K562 (cell line): ENCODE measurements around the gene SMIM41. TPM values are rescaled to one million over a fixed set of nuclear protein-coding genes. Genes with fewer than 3 reads are reported as not detected.

Source experiments
- ATAC-seq: fragments of 200-7000 bp; cut with Tn5 transposase; 3 replicates; pipeline ENCODE4 v1.9.1; 2020; ENCODE audit warnings: moderate library complexity
- BruUV-seq: library from RNA; stranded (reverse); fragments of 400-500 nt; replicated peaks from 2 replicates; lab custom pipeline; 2021; lab: Mats Ljungman, UMichigan
- CTCF ChIA-PET: fragments of 300-600 bp; formaldehyde crosslinking; extraction: SDS; loops from one replicate; lab custom pipeline; 2021; ENCODE audit warnings: low intra/inter-chr PET ratio; lab: Yijun Ruan, JAX
- POLR2A ChIA-PET: fragments of 300-600, 350-650 bp; sonication (Branson Sonifier 250); formaldehyde crosslinking; extraction: SDS; loops from one replicate; lab custom pipeline; 2021; ENCODE audit warnings: antibody characterized with exemption, inconsistent platforms; lab: Yijun Ruan, JAX
- DNase-seq, 4 experiments: peaks; one replicate each; pipeline versions ENCODE4 v3.0.0 to v3.0.0-alpha.2; 2011 to 2018; ENCODE audit warnings: low spot score in 3 of 4, mixed read lengths in 3 of 4; ENCODE audit errors: extremely low read depth in 1 of 4
- FAIRE-seq: peaks from 2 replicates; lab custom pipeline; 2011; peaks lifted over from hg19 to GRCh38; lab: Jason Lieb, UNC
- H2AFZ ChIP-seq: 2 replicates; pipeline ENCODE4 v1.6.0; 2011; ENCODE audit warnings: low read depth, low read length, control low read depth, inconsistent platforms
- H3K27ac ChIP-seq: fragments of 200-600 bp; 3 replicates; pipeline ENCODE4 v1.8.0; 2011; ENCODE audit warnings: low read depth, mild to moderate bottlenecking, control low read depth, inconsistent platforms, low read length, moderate library complexity, mixed read lengths; ENCODE audit errors: extremely low read depth
- H3K27me3 ChIP-seq, 2 experiments: fragments of 300-600 bp in 1 of 2; 2 replicates in 1 of 2; 3 replicates in 1 of 2; pipeline versions ENCODE4 v1.6.0 to v1.8.0; 2011; ENCODE audit warnings: inconsistent platforms in 2 of 2, low read length in 2 of 2, mild to moderate bottlenecking in 1 of 2, mixed read lengths in 1 of 2, moderate library complexity in 1 of 2; ENCODE audit not compliant: control insufficient read depth in 2 of 2, insufficient read depth in 2 of 2
- H3K36me3 ChIP-seq: fragments of 300-600 bp; 3 replicates; pipeline ENCODE4 v1.8.0; 2011; ENCODE audit warnings: mild to moderate bottlenecking, low read length, inconsistent platforms; ENCODE audit not compliant: control insufficient read depth, insufficient read depth
- H3K4me1 ChIP-seq, 2 experiments: fragments of 200-600 bp in 1 of 2; replicated peaks in 1 of 2; 2 replicates in 1 of 2; 3 replicates in 1 of 2; pipeline versions ENCODE4 v1.5.1 to v1.8.0; 2011; ENCODE audit warnings: inconsistent platforms in 2 of 2, low read length in 2 of 2, mild to moderate bottlenecking in 1 of 2, mixed read lengths in 1 of 2, moderate library complexity in 1 of 2; ENCODE audit not compliant: control insufficient read depth in 2 of 2, insufficient read depth in 2 of 2
- H3K4me2 ChIP-seq: 2 replicates; pipeline ENCODE4 v1.6.1; 2011; ENCODE audit warnings: low read length, control low read depth, inconsistent platforms, mixed read lengths; ENCODE audit not compliant: insufficient read depth
- H3K4me3 ChIP-seq: fragments of 200-600 bp; sonication (generic), shearing (Covaris generic); 2 replicates; pipeline ENCODE4 v1.5.1; 2016; ENCODE audit warnings: control low read depth, inconsistent platforms
- H3K79me2 ChIP-seq: fragments of 200-600 bp; 3 replicates; pipeline ENCODE4 v1.8.0; 2011; ENCODE audit warnings: low read length, inconsistent platforms; ENCODE audit not compliant: control insufficient read depth, insufficient read depth
- H3K9ac ChIP-seq, 2 experiments: 2 replicates each; pipeline versions ENCODE4 v1.6.0 to v1.6.1; 2011; ENCODE audit warnings: low read depth in 2 of 2, low read length in 2 of 2, control low read depth in 1 of 2, inconsistent platforms in 1 of 2, mild to moderate bottlenecking in 1 of 2, mixed read lengths in 1 of 2; ENCODE audit not compliant: insufficient read depth in 1 of 2
- H3K9me1 ChIP-seq: one replicate; pipeline ENCODE4 v1.6.0; 2011; ENCODE audit warnings: inconsistent platforms, mild to moderate bottlenecking, low read length, moderate library complexity; ENCODE audit not compliant: control insufficient read depth, insufficient read depth
- H3K9me3 ChIP-seq: replicated peaks from 2 replicates; pipeline ENCODE4 v1.5.1; 2011; ENCODE audit warnings: low read depth, low read length, inconsistent platforms; ENCODE audit not compliant: control insufficient read depth, insufficient read depth
- H4K20me1 ChIP-seq: replicated peaks from 2 replicates; pipeline ENCODE4 v1.6.1; 2011; ENCODE audit warnings: low read length, inconsistent platforms, mixed read lengths; ENCODE audit not compliant: control insufficient read depth, insufficient read depth
- CAMTA2 ChIP-seq: fragments of 250-450 bp; sonication (Bioruptor Pico); conservative IDR thresholded peaks from 2 replicates; pipeline ENCODE4 v1.5.1; 2022
- CBX1 ChIP-seq: sonication (generic); IDR thresholded peaks from 2 replicates; pipeline ENCODE4 v1.6.1; 2016; ENCODE audit warnings: antibody characterized with exemption, low read depth, mild to moderate bottlenecking
- EHMT2 ChIP-seq: fragments of 450-650 bp; IDR thresholded peaks from 2 replicates; pipeline ENCODE4 v1.6.1; 2018; ENCODE audit warnings: antibody characterized with exemption
- FOXJ2 ChIP-seq: fragments of 200-800 bp; sonication (Bioruptor generic); IDR thresholded peaks from 2 replicates; pipeline ENCODE4 v1.6.1; 2016; ENCODE audit warnings: missing genetic modification characterization, missing compliant biosample characterization
- FOXJ3 ChIP-seq: sonication (generic); formaldehyde crosslinking; IDR thresholded peaks from 2 replicates; pipeline ENCODE4 v1.4.0; 2020; ENCODE audit warnings: mild to moderate bottlenecking, missing genetic modification reagents
- MAZ ChIP-seq, 2 experiments: fragments of 450-650 bp in 1 of 2; sonication (generic) in 1 of 2; formaldehyde crosslinking; IDR thresholded peaks in 1 of 2; conservative IDR thresholded peaks in 1 of 2; 2 replicates each; pipeline versions ENCODE4 v1.4.0 to v1.5.0; 2020; ENCODE audit warnings: mild to moderate bottlenecking in 1 of 2, missing genetic modification reagents in 1 of 2
- MCM5 ChIP-seq: fragments of 450-650 bp; IDR thresholded peaks from 2 replicates; pipeline ENCODE4 v1.6.1; 2016; ENCODE audit warnings: low read depth
- MTA3 ChIP-seq: fragments of 450-650 bp; formaldehyde crosslinking; IDR thresholded peaks from 2 replicates; pipeline ENCODE4 v1.6.1; 2017; ENCODE audit warnings: mild to moderate bottlenecking, borderline replicate concordance
- NFATC3 ChIP-seq: fragments of 450-650 bp; IDR thresholded peaks from 2 replicates; pipeline ENCODE4 v1.6.1; 2017; ENCODE audit warnings: mild to moderate bottlenecking
- RB1 ChIP-seq: fragments of 450-650 bp; IDR thresholded peaks from 2 replicates; pipeline ENCODE4 v1.6.1; 2017; ENCODE audit warnings: low read depth, mild to moderate bottlenecking
- RCOR1 ChIP-seq, 2 experiments: IDR thresholded peaks; 2 replicates each; pipeline ENCODE4 v1.6.1; 2012; ENCODE audit warnings: low read depth in 2 of 2, low read length in 2 of 2, borderline replicate concordance in 1 of 2, improper control_type of control experiment in 1 of 2
- RFX1 ChIP-seq: fragments of 450-650 bp; IDR thresholded peaks from 2 replicates; pipeline ENCODE4 v1.6.1; 2016; ENCODE audit warnings: mild to moderate bottlenecking, moderate library complexity
- SREBF1 ChIP-seq: fragments of 150-350 bp; IDR thresholded peaks from 2 replicates; pipeline ENCODE4 v1.6.1; 2014; ENCODE audit warnings: antibody characterized with exemption, low read depth, low read length, borderline replicate concordance
- VEZF1 ChIP-seq: fragments of 200-800 bp; sonication (Bioruptor generic); IDR thresholded peaks from 2 replicates; pipeline ENCODE4 v1.6.1; 2017; ENCODE audit warnings: missing genetic modification characterization, missing compliant biosample characterization
- ZBTB49 ChIP-seq: sonication (generic); formaldehyde crosslinking; IDR thresholded peaks from 2 replicates; pipeline ENCODE4 v1.8.0; 2022; ENCODE audit warnings: missing genetic modification reagents, mild to moderate bottlenecking, borderline replicate concordance
- ZNF644 ChIP-seq: fragments of 200-800 bp; sonication (Bioruptor generic); IDR thresholded peaks from 2 replicates; pipeline ENCODE4 v1.6.1; 2016; ENCODE audit warnings: low read depth, missing genetic modification characterization, missing compliant biosample characterization
- ZNF695 ChIP-seq: fragments of 450-650 bp; formaldehyde crosslinking; IDR thresholded peaks from 2 replicates; pipeline ENCODE4 v1.4.0; 2020; ENCODE audit warnings: mild to moderate bottlenecking, moderate library complexity
- WGBS: fragments of 100-300 bp; shearing (Covaris generic); methylation state at CpG from one replicate; pipeline ENCODE4 v1.1.6; 2016; ENCODE audit warnings: low coverage, mixed read lengths; ENCODE audit not compliant: insufficient coverage; ENCODE audit errors: missing lambda C conversion rate; 5-methylcytosine and 5-hydroxymethylcytosine counted together
- in situ Hi-C: fragments of 300-500 bp; cut with MboI; formaldehyde crosslinking; loops from 4 replicates; pipeline ENCODE4 v1.15.0; 2018; ENCODE audit warnings: inconsistent platforms, mixed read lengths
- intact Hi-C: fragments of 100-400 bp; cut with micrococcal nuclease; formaldehyde crosslinking; loops from 2 replicates; pipeline ENCODE4 v1.14.2; 2022
- polyA plus RNA-seq, 8 experiments: library from polyadenylated mRNA; depleted of rRNA in 4 of 8; stranded (reverse) in 5 of 8; unstranded in 3 of 8; fragments of >200 nt; fragmentation: Nextera tagmentation in 2 of 8; fragmentation: Illumina TruSeq in 1 of 8; extraction: Ambion mirVana in 2 of 8; extraction: Trizol in 1 of 8; gene quantifications; 2 replicates each; pipeline versions ENCODE4 v1.2.1 to v1.2.3, GENCODE V29; 2011 to 2014; ENCODE audit warnings: inconsistent platforms in 1 of 8, missing spikeins in 1 of 8
- total RNA-seq, 7 experiments: library from RNA; depleted of rRNA in 6 of 7; stranded (reverse); fragments of >200 nt in 6 of 7; fragmentation: Illumina TruSeq in 2 of 7; extraction: Trizol in 2 of 7; gene quantifications; 2 replicates each; pipeline versions ENCODE4 v1.2.1 to v1.2.3, GENCODE V29; 2011 to 2021; ENCODE audit warnings: low replicate concordance in 1 of 7

SMIM41 gene
- total and polyA plus RNA-seq, 9 of the 15 experiments (the other 6 are each of a cell fraction or from before 2014, with no cell fraction given), result not detected

GRCh38 chr12:52155048-52155868, 75.8 kb downstream of the SMIM41 start:
- Histone ChIP-seq H3K4me1 (peaks cover 0 to 11% of the 10 kb centered on the region in 2 experiments; a peak in 3 of 5 replicates), H3K9me1 (no peaks in the 10 kb centered on the region), H3K4me3 (no peak overlapping the region), H3K36me3 (no peaks in the 10 kb centered on the region), H4K20me1 (0 out of 2 replicates have a peak, but pooled peaks cover 6% of the 10 kb centered on the region), H3K9ac (no peak overlapping the region), H3K4me2 (no peak overlapping the region), H3K9me3 (no peaks in the 10 kb centered on the region), H3K27ac (no peak overlapping the region), H3K27me3 (peaks cover 0 to 10% of the 10 kb centered on the region in 2 experiments; a peak in 2 of 5 replicates), H3K79me2 (no peaks in the 10 kb centered on the region), H2AFZ (no peak overlapping the region)
- BruUV-seq, result no TSS peak
- ChIA-PET POLR2A (interaction anchor here (0.6 to 1.3 kb wide), 2 partner anchors 16 to 724 kb away, joined by 3 to 4 read pairs; no protein-coding TSS in a partner anchor), CTCF (interaction anchor here (0.6 kb wide), 2 partner anchors 713 to 730 kb away, joined by 4 read pairs; no protein-coding TSS in a partner anchor)
- FAIRE-seq, result no peak
- under 1% methylated on average over 8 of the region's 8 CpGs for WGBS
- DNase-seq, result no peak
- in situ Hi-C loops (no loop called here), intact Hi-C loops (loop anchor here (5.0 to 10.0 kb wide), 4 partner anchors 210 to 827 kb away; partner anchors contain the start of gene KRT85)
- TF ChIP-seq VEZF1 (CRISPR knock-in tag) (no peak), ZNF695 (CRISPR knock-in tag) (no peak), MTA3 (no peak), RFX1 (0 out of 2 replicates have a peak, but pooled peaks have one; percentile 20), RCOR1 (IDR thresholded peaks at IDR 0.05; ENCODE audit: borderline replicate concordance in 1 of 2, low read depth in 2 of 2, low read length in 2 of 2) (no peak), CAMTA2 (CRISPR knock-in tag) (no peak), NFATC3 (no peak), SREBF1 (no peak), MCM5 (no peak), MAZ (CRISPR knock-in tag; conservative IDR thresholded peaks at IDR 0.05 in 1 of 2, IDR thresholded peaks at IDR 0.05 in 1 of 2) (no peak), FOXJ3 (CRISPR knock-in tag) (peak; percentile 90), ZNF644 (tag) (no peak), RB1 (no peak), CBX1 (no peak), EHMT2 (no peak), FOXJ2 (tag) (peak; percentile 98), ZBTB49 (CRISPR knock-in tag) (no peak)
- ATAC-seq, result no peak
